GM12892 (cell line): Measurements from ENCODE around the gene SLC6A20.

Experiments
- POLR2A ChIP-seq: IDR thresholded peaks from 2 replicates; pipeline ENCODE4 v1.6.1; 2011; ENCODE audit warnings: low read depth, low read length, control low read depth
- POLR2AphosphoS5 ChIP-seq: IDR thresholded peaks from 2 replicates; pipeline ENCODE4 v1.6.1; 2011; ENCODE audit warnings: low read depth, low read length, control low read depth

- TF ChIP-seq POLR2A (no peak), POLR2AphosphoS5 (no peak)
These were observed 80.4 kb downstream of the SLC6A20 start for GRCh38 chr3:45715945-45716344.
